ENCODE results near the gene POLE3.

DNA sequence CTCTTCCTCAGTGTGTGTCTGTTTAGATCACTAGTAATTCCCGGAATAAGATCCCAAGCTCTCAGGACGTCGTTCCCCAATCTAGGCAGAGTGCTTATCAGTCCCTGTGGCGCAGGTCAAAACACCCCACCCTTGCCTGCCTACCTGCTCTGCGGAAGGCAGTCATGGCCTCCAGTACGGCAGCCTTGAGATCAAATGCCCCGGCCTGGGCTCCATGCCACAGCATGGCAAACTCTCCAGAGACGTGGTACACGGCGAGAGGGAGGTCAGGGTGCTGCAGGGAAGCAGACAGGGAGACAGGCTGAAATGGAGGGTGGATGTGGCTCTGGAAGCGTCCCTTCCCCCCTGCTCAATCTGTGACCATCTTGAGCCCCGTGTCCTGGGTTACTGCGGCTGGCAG lies 21.6 kb downstream of the POLE3 start:
- TF ChIP-seq POLR2AphosphoS5 (IDR thresholded peaks at IDR 0.05; ENCODE audit: insufficient read depth, low read depth, low read length) (no peak), EZH2 (IDR thresholded peaks at IDR 0.05; ENCODE audit: borderline replicate concordance, low read depth, low read length, severe bottlenecking) (no peak)
